Measurements from ENCODE around the gene CCDC142. TPM values are rescaled to one million over a fixed set of nuclear protein-coding genes. Genes with fewer than 3 reads are reported as not detected.

CCDC142 gene, protein sequence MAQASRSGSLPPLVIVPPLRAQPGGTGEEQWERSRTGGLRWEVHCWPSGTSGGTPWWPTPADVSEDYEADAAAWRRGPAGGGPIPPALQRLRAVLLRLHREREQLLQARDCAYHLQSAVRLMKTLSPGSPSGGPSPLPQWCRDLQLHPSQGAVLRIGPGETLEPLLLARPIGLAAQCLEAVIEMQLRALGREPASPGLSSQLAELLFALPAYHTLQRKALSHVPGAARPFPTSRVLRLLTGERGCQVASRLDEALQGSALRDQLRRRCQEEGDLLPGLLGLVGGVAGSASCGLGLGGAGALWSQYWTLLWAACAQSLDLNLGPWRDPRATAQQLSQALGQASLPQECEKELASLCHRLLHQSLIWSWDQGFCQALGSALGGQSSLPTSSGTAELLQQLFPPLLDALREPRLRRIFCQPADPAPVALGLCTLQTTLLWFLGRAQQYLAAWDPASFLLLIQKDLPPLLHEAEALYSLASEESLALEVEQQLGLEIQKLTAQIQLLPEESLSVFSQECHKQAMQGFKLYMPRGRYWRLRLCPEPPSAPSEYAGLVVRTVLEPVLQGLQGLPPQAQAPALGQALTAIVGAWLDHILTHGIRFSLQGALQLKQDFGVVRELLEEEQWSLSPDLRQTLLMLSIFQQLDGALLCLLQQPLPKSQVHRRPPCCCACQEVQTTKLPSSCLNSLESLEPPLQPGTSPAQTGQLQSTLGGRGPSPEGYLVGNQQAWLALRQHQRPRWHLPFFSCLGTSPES
- 28.0 TPM for total RNA-seq (ENCODE audit: unreplicated experiment)
- long read RNA-seq, partial matches to known transcripts, result 0 of 1 reads
- long read RNA-seq, other reads (novel, unspliced or antisense), result 1 of 1 reads

DNA sequence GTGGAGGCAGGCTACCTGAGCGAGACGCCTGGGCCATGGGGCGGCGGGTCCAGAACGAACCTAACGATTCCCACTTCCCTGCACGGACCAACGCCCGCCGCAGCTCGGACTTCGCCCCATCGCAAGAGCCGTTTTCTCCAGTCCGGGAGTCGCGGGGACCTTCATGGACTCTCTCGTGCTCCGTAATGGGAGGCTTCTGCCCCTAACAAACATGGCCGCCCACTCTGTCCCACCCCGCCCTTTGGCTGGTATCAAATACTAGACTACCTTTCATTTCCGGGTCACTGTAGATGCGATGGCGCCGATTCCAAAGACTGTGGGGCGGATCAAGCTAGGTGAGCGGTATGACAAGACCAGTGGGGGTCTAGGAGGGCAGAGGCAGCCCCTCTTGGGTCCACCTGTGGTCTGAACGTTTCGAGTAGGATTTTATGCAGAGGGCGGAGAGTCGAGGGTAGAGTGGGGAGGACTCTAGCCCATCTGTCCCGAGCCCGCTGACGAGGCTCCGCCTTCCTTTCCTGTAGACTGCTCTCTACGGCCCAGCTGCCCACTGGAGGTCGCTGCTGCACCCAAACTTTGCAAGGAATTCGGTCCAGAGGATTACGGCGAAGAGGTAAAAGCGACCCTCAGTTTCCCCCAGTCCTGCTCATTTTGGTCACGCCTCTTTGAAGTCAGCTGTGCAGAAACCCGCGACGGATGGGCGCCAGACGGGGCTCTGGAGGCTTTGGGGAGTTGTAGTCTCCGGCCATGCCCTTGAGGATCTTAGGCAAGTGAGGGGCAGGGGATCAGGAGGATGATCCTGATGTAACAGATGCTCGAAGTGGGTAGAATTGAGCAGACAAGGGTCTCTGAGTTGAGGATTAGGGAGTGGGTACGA lies at the start of gene CCDC142, which contains the start of gene TTC31:
Gene CCDC142 (minus strand): TSS at position 198 of the 874 bp plus-strand sequence. CDS start 161 bp downstream, at position 37.
Gene TTC31 (plus strand): TSS at position 281 of the 874 bp plus-strand sequence. CDS start 15 bp downstream, at position 296.
- Mint-ChIP-seq H3K36me3 (ENCODE audit: unreplicated experiment) (no peaks in the 10 kb centered on the region), H3K27ac (ENCODE audit: unreplicated experiment) (peak within 1 kb of the TSS; percentile 99), H3K4me3 (ENCODE audit: unreplicated experiment) (peak within 1 kb of the TSS; percentile 98), H3K9me3 (ENCODE audit: unreplicated experiment) (peaks cover 7% of the 10 kb centered on the region), H3K27me3 (ENCODE audit: unreplicated experiment) (peaks cover 12% of the 10 kb centered on the region), H3K4me1 (ENCODE audit: low read depth, unreplicated experiment) (no peaks in the 10 kb centered on the region)
- TF ChIP-seq, protein P1, sequence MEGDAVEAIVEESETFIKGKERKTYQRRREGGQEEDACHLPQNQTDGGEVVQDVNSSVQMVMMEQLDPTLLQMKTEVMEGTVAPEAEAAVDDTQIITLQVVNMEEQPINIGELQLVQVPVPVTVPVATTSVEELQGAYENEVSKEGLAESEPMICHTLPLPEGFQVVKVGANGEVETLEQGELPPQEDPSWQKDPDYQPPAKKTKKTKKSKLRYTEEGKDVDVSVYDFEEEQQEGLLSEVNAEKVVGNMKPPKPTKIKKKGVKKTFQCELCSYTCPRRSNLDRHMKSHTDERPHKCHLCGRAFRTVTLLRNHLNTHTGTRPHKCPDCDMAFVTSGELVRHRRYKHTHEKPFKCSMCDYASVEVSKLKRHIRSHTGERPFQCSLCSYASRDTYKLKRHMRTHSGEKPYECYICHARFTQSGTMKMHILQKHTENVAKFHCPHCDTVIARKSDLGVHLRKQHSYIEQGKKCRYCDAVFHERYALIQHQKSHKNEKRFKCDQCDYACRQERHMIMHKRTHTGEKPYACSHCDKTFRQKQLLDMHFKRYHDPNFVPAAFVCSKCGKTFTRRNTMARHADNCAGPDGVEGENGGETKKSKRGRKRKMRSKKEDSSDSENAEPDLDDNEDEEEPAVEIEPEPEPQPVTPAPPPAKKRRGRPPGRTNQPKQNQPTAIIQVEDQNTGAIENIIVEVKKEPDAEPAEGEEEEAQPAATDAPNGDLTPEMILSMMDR (IDR thresholded peaks at IDR 0.05; ENCODE audit: partially characterized antibody, unreplicated experiment), result peak; percentile 59
- DNase-seq, result peak; percentile 93

DNA sequence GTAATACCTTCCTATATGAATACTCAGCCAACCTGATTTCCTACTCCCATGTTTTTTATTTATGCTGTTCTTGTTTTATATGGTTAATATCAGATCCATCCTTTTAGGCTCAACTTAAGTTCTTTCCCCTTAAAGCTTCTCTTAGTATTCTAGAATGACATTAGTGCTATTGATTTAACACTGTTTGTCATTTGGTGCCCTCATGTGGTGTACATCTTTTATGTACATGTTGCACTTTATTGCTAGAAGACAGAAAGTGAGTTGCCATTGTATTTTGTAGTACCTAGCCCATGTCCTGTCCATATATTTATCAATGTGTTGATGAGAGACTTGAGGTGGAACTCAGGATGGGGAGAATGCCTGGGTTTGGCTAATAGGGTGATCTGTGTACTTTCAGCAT lies 49.4 kb upstream of the CCDC142 start:
- Mint-ChIP-seq H3K4me3 (ENCODE audit: unreplicated experiment) (peak overlapping the region; percentile 79), H3K36me3 (ENCODE audit: unreplicated experiment) (no peaks in the 10 kb centered on the region), H3K27ac (ENCODE audit: unreplicated experiment) (peak overlapping the region; percentile 44), H3K9me3 (ENCODE audit: unreplicated experiment) (peaks cover 23% of the 10 kb centered on the region), H3K27me3 (ENCODE audit: unreplicated experiment) (peaks cover 8% of the 10 kb centered on the region), H3K4me1 (ENCODE audit: low read depth, unreplicated experiment) (peaks cover 20% of the 10 kb centered on the region)
- TF ChIP-seq, protein P1 (IDR thresholded peaks at IDR 0.05; ENCODE audit: partially characterized antibody, unreplicated experiment), result no peak
- no peak for DNase-seq

DNA sequence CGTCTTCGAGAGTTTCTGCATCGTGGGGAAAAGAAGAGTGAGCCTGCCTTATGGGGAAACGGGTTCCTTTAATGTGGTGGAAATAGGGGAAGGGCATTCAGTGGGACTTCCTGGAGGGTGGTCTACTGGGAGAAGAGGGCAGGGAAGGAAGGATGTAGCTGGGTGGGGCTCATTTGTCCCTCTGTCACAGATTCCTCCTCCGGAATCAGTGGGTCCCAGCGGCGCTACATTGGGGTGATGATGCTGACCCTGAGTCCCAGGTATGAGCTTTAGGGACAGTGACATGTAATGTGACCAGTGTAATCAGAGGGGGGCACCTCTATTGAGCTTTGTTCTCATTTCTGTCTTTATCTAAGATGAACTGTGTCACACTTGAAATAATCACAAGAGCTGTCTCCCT lies 48.9 kb upstream of the CCDC142 start:
- H3K27me3 Mint-ChIP-seq (ENCODE audit: unreplicated experiment), result peaks cover 10% of the 10 kb centered on the region
- H3K4me3 Mint-ChIP-seq (ENCODE audit: unreplicated experiment), result peak overlapping the region; percentile 79
- H3K27ac Mint-ChIP-seq (ENCODE audit: unreplicated experiment), result peak overlapping the region; percentile 44
- H3K9me3 Mint-ChIP-seq (ENCODE audit: unreplicated experiment), result peaks cover 25% of the 10 kb centered on the region
- H3K36me3 Mint-ChIP-seq (ENCODE audit: unreplicated experiment), result peaks cover 3% of the 10 kb centered on the region
- H3K4me1 Mint-ChIP-seq (ENCODE audit: low read depth, unreplicated experiment), result peaks cover 20% of the 10 kb centered on the region
- no peak for DNase-seq
- TF ChIP-seq, protein P1 (IDR thresholded peaks at IDR 0.05; ENCODE audit: partially characterized antibody, unreplicated experiment), result no peak

DNA sequence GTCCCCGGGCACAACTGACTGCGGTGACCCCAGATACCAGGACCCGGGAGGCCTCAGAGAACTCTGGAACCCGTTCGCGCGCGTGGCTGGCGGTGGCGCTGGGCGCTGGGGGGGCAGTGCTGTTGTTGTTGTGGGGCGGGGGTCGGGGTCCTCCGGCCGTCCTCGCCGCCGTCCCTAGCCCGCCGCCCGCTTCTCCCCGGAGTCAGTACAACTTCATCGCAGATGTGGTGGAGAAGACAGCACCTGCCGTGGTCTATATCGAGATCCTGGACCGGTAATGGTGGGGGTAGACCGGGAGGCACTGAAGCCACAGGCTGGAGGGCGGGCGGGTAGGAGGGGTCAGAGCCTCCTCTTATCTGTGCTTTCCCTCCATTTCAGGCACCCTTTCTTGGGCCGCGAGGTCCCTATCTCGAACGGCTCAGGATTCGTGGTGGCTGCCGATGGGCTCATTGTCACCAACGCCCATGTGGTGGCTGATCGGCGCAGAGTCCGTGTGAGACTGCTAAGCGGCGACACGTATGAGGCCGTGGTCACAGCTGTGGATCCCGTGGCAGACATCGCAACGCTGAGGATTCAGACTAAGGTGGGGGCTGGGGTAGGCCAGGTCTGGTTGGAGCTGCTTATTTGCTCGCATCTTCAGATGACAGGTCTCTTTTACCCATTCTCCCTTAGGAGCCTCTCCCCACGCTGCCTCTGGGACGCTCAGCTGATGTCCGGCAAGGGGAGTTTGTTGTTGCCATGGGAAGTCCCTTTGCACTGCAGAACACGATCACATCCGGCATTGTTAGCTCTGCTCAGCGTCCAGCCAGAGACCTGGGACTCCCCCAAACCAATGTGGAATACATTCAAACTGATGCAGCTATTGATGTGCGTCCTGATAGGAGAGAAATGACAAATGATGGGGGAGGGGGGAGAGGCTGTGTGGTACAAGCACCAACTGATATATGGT lies 47.7 kb upstream of the CCDC142 start:
- TF ChIP-seq, protein P1 (IDR thresholded peaks at IDR 0.05; ENCODE audit: partially characterized antibody, unreplicated experiment), result no peak
- peak overlapping the region; percentile 65 for H3K27ac Mint-ChIP-seq (ENCODE audit: unreplicated experiment)
- H3K9me3 Mint-ChIP-seq (ENCODE audit: unreplicated experiment), result peaks cover 26% of the 10 kb centered on the region
- peaks cover 9% of the 10 kb centered on the region for H3K36me3 Mint-ChIP-seq (ENCODE audit: unreplicated experiment)
- H3K27me3 Mint-ChIP-seq (ENCODE audit: unreplicated experiment), result peaks cover 10% of the 10 kb centered on the region
- peak; percentile 54 for DNase-seq
- peak overlapping the region; percentile 87 for H3K4me3 Mint-ChIP-seq (ENCODE audit: unreplicated experiment)
- H3K4me1 Mint-ChIP-seq (ENCODE audit: low read depth, unreplicated experiment), result peaks cover 20% of the 10 kb centered on the region
